Endothelial cell of umbilical vein (primary cell): ENCODE results near the gene SPPL2C. TPM values are rescaled to one million over a fixed set of nuclear protein-coding genes. Genes with fewer than 3 reads are reported as not detected.

ENCODE experiments used
- BruUV-seq: library from RNA; stranded (reverse); fragments of 400-500 nt; replicated peaks from 2 replicates; lab custom pipeline; 2021; lab: Mats Ljungman, UMichigan
- CTCF ChIA-PET: fragments of 300-600, 350-600 bp; sonication (Branson Sonifier 250); formaldehyde crosslinking; loops from one replicate; lab custom pipeline; 2021; ENCODE audit warnings: antibody characterized with exemption, inconsistent platforms; lab: Charles Lee
- POLR2A ChIA-PET: fragments of 300-600, 350-600 bp; sonication (Branson Sonifier 250); formaldehyde crosslinking; loops from one replicate; lab custom pipeline; 2021; ENCODE audit warnings: antibody characterized with exemption, inconsistent platforms; lab: Charles Lee
- DNase-seq: peaks from one replicate; pipeline ENCODE4 v3.0.0-alpha.2; 2011; ENCODE audit warnings: low read depth, low spot score
- FAIRE-seq: peaks from 2 replicates; lab custom pipeline; 2011; peaks lifted over from hg19 to GRCh38; lab: Jason Lieb, UNC
- H2AFZ ChIP-seq: 2 replicates; pipeline ENCODE4 v1.6.0; 2012; ENCODE audit warnings: low read depth, low read length, control low read depth, inconsistent platforms
- H3K27ac ChIP-seq: 2 replicates; pipeline ENCODE4 v1.5.1; 2011; ENCODE audit warnings: low read depth, mild to moderate bottlenecking, control low read depth, low read length, moderate library complexity; ENCODE audit not compliant: insufficient read depth
- H3K27me3 ChIP-seq, 2 experiments: 2 replicates each; pipeline versions ENCODE4 v1.6.0 to v1.6.1; 2011; ENCODE audit warnings: low read length in 2 of 2, mixed read lengths in 1 of 2; ENCODE audit not compliant: control insufficient read depth in 2 of 2, insufficient read depth in 2 of 2
- H3K36me3 ChIP-seq, 2 experiments: 2 replicates in 1 of 2; 3 replicates in 1 of 2; pipeline ENCODE4 v1.5.1; 2011; ENCODE audit warnings: low read length in 2 of 2, mild to moderate bottlenecking in 1 of 2, moderate library complexity in 1 of 2; ENCODE audit not compliant: control insufficient read depth in 2 of 2, insufficient read depth in 2 of 2; ENCODE audit errors: extremely low read depth in 1 of 2
- H3K4me1 ChIP-seq: 3 replicates; pipeline ENCODE4 v1.5.1; 2011; ENCODE audit warnings: mild to moderate bottlenecking, low read length; ENCODE audit not compliant: control insufficient read depth, insufficient read depth; ENCODE audit errors: extremely low read depth
- H3K4me2 ChIP-seq: 2 replicates; pipeline ENCODE4 v1.6.1; 2011; ENCODE audit warnings: low read length, control low read depth, mixed read lengths; ENCODE audit not compliant: insufficient read depth
- H3K4me3 ChIP-seq, 3 experiments: fragments of 200-600 bp in 1 of 3; sonication (generic), shearing (Covaris generic) in 1 of 3; replicated peaks in 1 of 3; 2 replicates each; pipeline ENCODE4 v1.5.1; 2011 to 2016; ENCODE audit warnings: control low read depth in 3 of 3, low read length in 3 of 3, mild to moderate bottlenecking in 2 of 3, inconsistent platforms in 1 of 3, low read depth in 1 of 3, moderate library complexity in 1 of 3; ENCODE audit not compliant: insufficient read depth in 1 of 3
- H3K79me2 ChIP-seq: 2 replicates; pipeline ENCODE4 v1.6.0; 2012; ENCODE audit warnings: low read length, inconsistent platforms; ENCODE audit not compliant: control insufficient read depth, insufficient read depth
- H3K9ac ChIP-seq: replicated peaks from 2 replicates; pipeline ENCODE3; 2011; ENCODE audit warnings: low read length, control low read depth; ENCODE audit not compliant: insufficient read depth; ENCODE audit errors: extremely low read depth
- H3K9me1 ChIP-seq: replicated peaks from 3 replicates; pipeline ENCODE4 v1.6.0; 2011; ENCODE audit warnings: mild to moderate bottlenecking, low read length; ENCODE audit not compliant: control insufficient read depth, insufficient read depth; ENCODE audit errors: extremely low read depth
- H3K9me3 ChIP-seq: replicated peaks from 2 replicates; pipeline ENCODE4 v1.5.1; 2012; ENCODE audit warnings: low read length, inconsistent platforms; ENCODE audit not compliant: control insufficient read depth, insufficient read depth
- H4K20me1 ChIP-seq: replicated peaks from 2 replicates; pipeline ENCODE3; 2011; ENCODE audit warnings: mild to moderate bottlenecking, low read length; ENCODE audit not compliant: control insufficient read depth, insufficient read depth; ENCODE audit errors: extremely low read depth
- CTCF ChIP-seq, 2 donors: IDR thresholded peaks; 1 replicate in 1 of 2; 2 replicates in 1 of 2; pipeline ENCODE4 v1.5.1; 2011; ENCODE audit warnings: low read length in 2 of 2, mild to moderate bottlenecking in 2 of 2, moderate library complexity in 2 of 2, control low read depth in 1 of 2, inconsistent platforms in 1 of 2, low read depth in 1 of 2; ENCODE audit not compliant: insufficient read depth in 1 of 2; ENCODE audit errors: extremely low read depth in 1 of 2
- EZH2 ChIP-seq: IDR thresholded peaks from 2 replicates; pipeline ENCODE4 v1.6.1; 2012; ENCODE audit warnings: borderline replicate concordance, low read depth, mild to moderate bottlenecking, moderate library complexity, low read length, inconsistent platforms; ENCODE audit not compliant: severe bottlenecking
- GATA2 ChIP-seq: IDR thresholded peaks from 2 replicates; pipeline ENCODE4 v1.7.0; 2011; ENCODE audit warnings: low read depth, mild to moderate bottlenecking, moderate library complexity, mixed read lengths, low read length; ENCODE audit not compliant: insufficient read length, insufficient read depth
- MAX ChIP-seq: IDR thresholded peaks from 2 replicates; pipeline ENCODE4 v1.6.1; 2011; ENCODE audit not compliant: insufficient read depth, insufficient read length
- POLR2A ChIP-seq: IDR thresholded peaks from 2 replicates; pipeline ENCODE4 v1.6.1; 2012; ENCODE audit warnings: low read depth, mild to moderate bottlenecking, control low read depth, low read length
- POLR2AphosphoS5 ChIP-seq: IDR thresholded peaks from 2 replicates; pipeline ENCODE4 v1.6.1; 2012; ENCODE audit warnings: low read depth, mild to moderate bottlenecking, control low read depth, low read length, moderate library complexity; ENCODE audit not compliant: insufficient read depth
- dilution Hi-C: fragments of 300-500 bp; cut with MboI; formaldehyde crosslinking; loops from one replicate; pipeline ENCODE4 v1.15.0; 2019; ENCODE audit warnings: low sequenced_read_pairs; ENCODE audit not compliant: extremely low pct_ligation_motif_present
- intact Hi-C: fragments of 100-400 bp; cut with micrococcal nuclease; formaldehyde crosslinking; loops from one replicate; pipeline ENCODE4 v1.10.0; 2022
- polyA plus RNA-seq, 4 experiments: library from polyadenylated mRNA; depleted of rRNA in 3 of 4; stranded (reverse) in 3 of 4; unstranded in 1 of 4; fragments of >200 nt; gene quantifications; 2 replicates each; pipeline versions ENCODE4 v1.2.1 to v1.2.3, GENCODE V29; 2011 to 2012; ENCODE audit warnings: missing spikeins in 1 of 4
- total RNA-seq: library from RNA; stranded (reverse); gene quantifications from 2 replicates; pipeline ENCODE4 v1.2.3, GENCODE V29; 2021

SPPL2C gene
- total and polyA plus RNA-seq, 2 donors (not counting 3 experiments of a cell fraction or from before 2014, with no cell fraction given), result not detected

GRCh38 chr17:45894022-45894784 is 49.5 kb downstream of the SPPL2C start, which contains the start of gene MAPT:
MAPT (plus strand) TSS chr17:45894554; CDS start chr17:45962338, 67,784 bp downstream.
- Histone ChIP-seq H3K4me1 (peaks cover 9% of the 10 kb centered on the region), H3K79me2 (no peaks in the 10 kb centered on the region), H3K27ac (no peak within 1 kb of the TSS), H3K4me3 (peak within 1 kb of the TSS; percentile 6 to 52 (median 16)), H3K9me3 (no peaks in the 10 kb centered on the region), H2AFZ (peak within 1 kb of the TSS; percentile 87), H3K4me2 (peak within 1 kb of the TSS; percentile 47), H4K20me1 (no peaks in the 10 kb centered on the region), H3K36me3 (no peaks in the 10 kb centered on the region), H3K9me1 (no peaks in the 10 kb centered on the region), H3K9ac (peak within 1 kb of the TSS; percentile 3), H3K27me3 (peaks cover 33 to 46% of the 10 kb centered on the region in 2 experiments)
- FAIRE-seq (peak; percentile 90), DNase-seq (peak; percentile 96)
- dilution Hi-C loops, result no loop called here
- POLR2A ChIA-PET, result no interaction called here
- CTCF ChIA-PET, result interaction anchor here (0.8 to 1.5 kb wide), 4 partner anchors 10 to 254 kb away, joined by 3 to 5 read pairs (median 3); no protein-coding TSS in a partner anchor
- TF ChIP-seq MAX, result peak; percentile 55
- TF ChIP-seq GATA2, result no peak
- peak; percentile 79 for TF ChIP-seq POLR2A
- TF ChIP-seq POLR2AphosphoS5, result peak; percentile 69
- TF ChIP-seq CTCF (IDR thresholded peaks at IDR 0.05; ENCODE audit: extremely low read depth in 1 of 2, insufficient read depth in 1 of 2, low read depth in 1 of 2, low read length in 2 of 2), result peak; percentile 89 to 99
- no peak for TF ChIP-seq EZH2
- BruUV-seq, result no TSS peak
- intact Hi-C loops, result no loop called here
